GM18499 (cell line): ENCODE measurements around the gene KRTAP1-3.
"Not testable (repeated sequence)": the region's sequence is repeated elsewhere in the genome, so short reads cannot be mapped to it uniquely, and the experiment has no call there.

Experiments
- ATAC-seq: cut with Tn5 transposase; IDR thresholded peaks from one replicate; pipeline ENCODE4 v1.9.1; 2021; ENCODE audit warnings: moderate number of reproducible peaks; ENCODE audit not compliant: insufficient read depth, unreplicated experiment

KRTAP1-3 gene

GRCh38 chr17:41055130-41055529, 20.5 kb upstream of the KRTAP1-3 start, which contains the start of gene KRTAP2-2:
KRTAP2-2 (minus strand) TSS chr17:41055230; CDS start chr17:41055211, 19 bp downstream.
- ATAC-seq = not testable (repeated sequence)

- ATAC-seq = not testable (repeated sequence)
These were observed 19.9 kb upstream of the KRTAP1-3 start for GRCh38 chr17:41054556-41054955.

GRCh38 chr17:41054025-41054424, 19.4 kb upstream of the KRTAP1-3 start:
- ATAC-seq = no peak

GRCh38 chr17:41052566-41052965, 17.9 kb upstream of the KRTAP1-3 start:
- no peak for ATAC-seq

- ATAC-seq = no peak
These were observed 14.4 kb upstream of the KRTAP1-3 start for GRCh38 chr17:41049110-41049509.

GRCh38 chr17:41048441-41048840, 13.8 kb upstream of the KRTAP1-3 start:
- ATAC-seq = no peak

- not testable (repeated sequence) for ATAC-seq
These were observed 12.2 kb upstream of the KRTAP1-3 start, which contains the start of gene KRTAP2-1 for GRCh38 chr17:41046735-41047465. KRTAP2-1 (minus strand) TSS chr17:41047316; CDS start chr17:41047267, 49 bp downstream.

GRCh38 chr17:41042953-41043352, 8.3 kb upstream of the KRTAP1-3 start:
- ATAC-seq = no peak

GRCh38 chr17:41040783-41041571, 6.3 kb upstream of the KRTAP1-3 start, which contains the start of gene KRTAP1-1:
KRTAP1-1 (minus strand) TSS chr17:41041450; CDS start chr17:41041397, 53 bp downstream.
- not testable (repeated sequence) for ATAC-seq

GRCh38 chr17:41037853-41038350, 3.2 kb upstream of the KRTAP1-3 start:
- ATAC-seq = no peak

GRCh38 chr17:41029633-41030245, 4.9 kb downstream of the KRTAP1-3 start, which contains the start of gene KRTAP1-4:
KRTAP1-4 (minus strand) TSS chr17:41030195; CDS start chr17:41030078, 117 bp downstream.
- no peak for ATAC-seq

- no peak for ATAC-seq
These were observed 7.8 kb downstream of the KRTAP1-3 start, which contains the start of gene KRTAP1-5 for GRCh38 chr17:41026715-41027471. KRTAP1-5 (minus strand) TSS chr17:41027208; CDS start chr17:41027155, 53 bp downstream.

GRCh38 chr17:41024697-41025096, 10.0 kb downstream of the KRTAP1-3 start:
- ATAC-seq = no peak

- no peak for ATAC-seq
These were observed 14.3 kb downstream of the KRTAP1-3 start for GRCh38 chr17:41020336-41020735.

- no peak for ATAC-seq
These were observed 15.3 kb downstream of the KRTAP1-3 start for GRCh38 chr17:41019415-41019814.

GRCh38 chr17:41018541-41018940, 16.1 kb downstream of the KRTAP1-3 start:
- no peak for ATAC-seq

- no peak for ATAC-seq
These were observed 18.0 kb downstream of the KRTAP1-3 start for GRCh38 chr17:41016578-41017215.

GRCh38 chr17:41015454-41015853, 19.2 kb downstream of the KRTAP1-3 start:
- ATAC-seq = no peak

GRCh38 chr17:41013606-41014005, 21.1 kb downstream of the KRTAP1-3 start:
- no peak for ATAC-seq
